ENCODE results near the gene WDR70.

- TF ChIP-seq ARNTL (CRISPR knock-in tag; IDR thresholded peaks at IDR 0.05; ENCODE audit: borderline replicate concordance, low read depth) (no peak), PATZ1 (CRISPR knock-in tag; IDR thresholded peaks at IDR 0.05; ENCODE audit: borderline replicate concordance) (no peak), RARB (CRISPR knock-in tag; IDR thresholded peaks at IDR 0.05) (no peak), CREB5 (CRISPR knock-in tag; IDR thresholded peaks at IDR 0.05; ENCODE audit: low read depth) (no peak)
These were observed 178.7 kb downstream of the WDR70 start for GRCh38 chr5:37557734-37558293.
